Naive thymus-derived CD4-positive, alpha-beta T cell (primary cell): ENCODE results near the gene CSTPP1. TPM values are rescaled to one million over a fixed set of nuclear protein-coding genes. Genes with fewer than 3 reads are reported as not detected.

Experiments used
- ATAC-seq: fragments of 150-1000 bp; cut with Tn5 transposase; 2 replicates; pipeline ENCODE4 v1.10.0; 2021; ENCODE audit warnings: mild to moderate bottlenecking, moderate library complexity
- CTCF ChIA-PET: fragments of 350-600 bp; sonication (Branson Sonifier 250); formaldehyde crosslinking; loops from one replicate; lab custom pipeline; 2021; ENCODE audit warnings: antibody characterized with exemption; lab: Charles Lee
- POLR2A ChIA-PET: fragments of 350-600 bp; sonication (Branson Sonifier 250); formaldehyde crosslinking; loops from one replicate; lab custom pipeline; 2021; ENCODE audit warnings: antibody characterized with exemption, inconsistent platforms; lab: Charles Lee
- DNase-seq, 9 donors: peaks; one replicate each; pipeline versions ENCODE4 v3.0.0 to v3.0.0-alpha.2; 2020 to 2022; ENCODE audit warnings: mixed read lengths in 1 of 9
- H3K27ac ChIP-seq: one replicate; pipeline ENCODE4 v1.7.0; 2013; ENCODE audit warnings: mild to moderate bottlenecking, low read depth, low read length, moderate library complexity
- H3K27me3 ChIP-seq, 2 donors: one replicate each; pipeline ENCODE4 v1.7.0; 2013; ENCODE audit warnings: low read length in 2 of 2, mild to moderate bottlenecking in 2 of 2, moderate library complexity in 2 of 2; ENCODE audit not compliant: control insufficient read depth in 2 of 2, insufficient read depth in 2 of 2
- H3K36me3 ChIP-seq, 3 experiments: 1 replicate in 2 of 3; 2 replicates in 1 of 3; pipeline ENCODE4 v1.7.0; 2013; ENCODE audit warnings: low read length in 3 of 3, mild to moderate bottlenecking in 3 of 3, moderate library complexity in 1 of 3; ENCODE audit not compliant: insufficient read depth in 3 of 3, control insufficient read depth in 2 of 3
- H3K4me1 ChIP-seq, 2 donors: one replicate each; pipeline ENCODE4 v1.7.0; 2013; ENCODE audit warnings: low read length in 2 of 2, mild to moderate bottlenecking in 2 of 2, moderate library complexity in 1 of 2; ENCODE audit not compliant: control insufficient read depth in 2 of 2, insufficient read depth in 2 of 2
- H3K4me3 ChIP-seq: 2 replicates; pipeline ENCODE4 v1.7.0; 2013; ENCODE audit warnings: mild to moderate bottlenecking, low read length
- H3K9me3 ChIP-seq, 3 experiments: 1 replicate in 2 of 3; 2 replicates in 1 of 3; pipeline ENCODE4 v1.7.0; 2013; ENCODE audit warnings: low read length in 3 of 3; ENCODE audit not compliant: control insufficient read depth in 2 of 3
- H3K27ac Mint-ChIP-seq, 9 donors: one replicate each; pipeline ENCODE4 v1.8.0; 2020 to 2022; ENCODE audit warnings: mixed read lengths in 9 of 9, mild to moderate bottlenecking in 8 of 9, moderate library complexity in 5 of 9, inconsistent platforms in 2 of 9
- H3K27me3 Mint-ChIP-seq, 5 donors: one replicate each; pipeline ENCODE4 v1.8.0; 2021 to 2022; ENCODE audit warnings: mixed read lengths in 5 of 5, mild to moderate bottlenecking in 1 of 5
- H3K36me3 Mint-ChIP-seq, 5 donors: one replicate each; pipeline ENCODE4 v1.8.0; 2020 to 2022; ENCODE audit warnings: mixed read lengths in 5 of 5, mild to moderate bottlenecking in 3 of 5, inconsistent platforms in 1 of 5
- H3K4me1 Mint-ChIP-seq, 7 donors: one replicate each; pipeline ENCODE4 v1.8.0; 2020 to 2022; ENCODE audit warnings: mixed read lengths in 7 of 7, mild to moderate bottlenecking in 3 of 7, inconsistent platforms in 1 of 7
- H3K4me3 Mint-ChIP-seq, 10 donors: one replicate each; pipeline ENCODE4 v1.8.0; 2020 to 2022; ENCODE audit warnings: mild to moderate bottlenecking in 10 of 10, mixed read lengths in 10 of 10, moderate library complexity in 6 of 10, inconsistent platforms in 2 of 10
- H3K9me3 Mint-ChIP-seq, 11 donors: one replicate each; pipeline ENCODE4 v1.8.0; 2020 to 2022; ENCODE audit warnings: mixed read lengths in 11 of 11, mild to moderate bottlenecking in 4 of 11, inconsistent platforms in 1 of 11, moderate library complexity in 1 of 11
- intact Hi-C, 2 donors: fragments of 100-400 bp; cut with micrococcal nuclease; formaldehyde crosslinking; loops; one replicate each; pipeline ENCODE4 v1.15.1; 2023
- polyA plus RNA-seq, 2 donors: library from polyadenylated mRNA; unstranded; fragments of 300-500 nt; fragmentation: Illumina TruSeq; gene quantifications; one replicate each; pipeline ENCODE4 v1.2.3, GENCODE V29; 2021
- total RNA-seq, 6 experiments: library from RNA in 5 of 6; stranded (reverse) in 5 of 6; gene quantifications; 1 replicate in 5 of 6; 2 replicates in 1 of 6; pipeline ENCODE4 v1.2.3 and lab custom pipeline; 2021 to 2026

Gene CSTPP1
- total and polyA plus RNA-seq, 7 experiments from 2014 or later: 9.3 to 18.6 (median 16.1) TPM

DNA sequence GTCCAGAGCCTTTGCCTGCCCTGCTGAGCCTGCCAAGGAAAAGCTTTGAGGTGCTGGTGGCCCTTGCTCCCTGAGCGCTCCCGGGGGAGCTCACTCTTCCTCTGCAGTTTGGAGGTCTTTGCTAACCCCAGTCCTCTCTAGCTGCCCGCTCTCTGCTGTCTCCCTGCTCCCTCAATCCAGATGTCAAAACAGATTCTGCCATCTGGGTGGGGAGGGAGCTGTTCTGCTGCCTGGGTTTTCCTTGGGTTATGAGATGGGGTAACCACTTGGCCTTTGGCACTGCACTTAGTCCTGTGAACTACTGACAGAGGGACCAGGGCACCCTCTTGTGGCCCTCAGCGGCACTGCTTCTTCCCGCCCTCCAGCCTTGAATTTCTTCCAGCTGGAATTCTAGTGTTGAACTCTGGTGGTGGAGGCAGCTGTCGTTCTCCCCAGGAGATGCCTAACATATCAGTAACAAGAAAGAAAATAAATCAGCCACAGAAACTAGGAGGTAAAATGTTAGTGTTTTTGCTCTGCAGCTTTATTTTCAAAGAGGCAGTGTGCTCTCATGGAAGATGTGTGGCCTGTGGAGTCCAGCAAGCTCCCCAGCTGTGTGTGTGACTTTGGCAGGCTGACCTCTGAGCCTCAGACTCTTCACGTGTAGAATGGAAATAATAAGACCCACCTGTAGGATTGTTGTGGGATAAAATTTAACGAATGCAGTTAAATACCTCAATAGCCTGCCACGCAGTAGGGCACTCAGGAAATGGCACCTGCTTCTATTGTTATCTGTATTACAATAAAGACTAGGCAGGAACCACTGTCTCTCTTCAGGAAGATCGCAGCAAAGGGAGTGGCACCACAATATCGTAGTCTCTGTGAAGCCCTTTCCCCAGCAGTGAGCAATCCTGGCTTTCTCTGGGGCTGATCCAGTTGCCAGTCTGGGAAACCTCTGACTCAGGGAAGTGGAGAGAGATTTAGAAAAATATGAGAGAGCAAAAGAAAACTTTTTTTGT lies 216.7 kb downstream of the CSTPP1 start:
- Histone ChIP-seq H3K9me3 (no peaks in the 10 kb centered on the region), H3K27me3 (no peaks in the 10 kb centered on the region), H3K4me1 (peaks cover 25 to 40% of the 10 kb centered on the region in 2 donors), H3K36me3 (no peaks in the 10 kb centered on the region), H3K27ac (peak overlapping the region; percentile 21), H3K4me3 (peak overlapping the region; percentile 10)
- Mint-ChIP-seq H3K4me1 (peaks cover 23 to 50% (median 36%) of the 10 kb centered on the region in 7 donors), H3K27ac (peak overlapping the region in 8 of 9 donors; percentile 81 to 97 (median 90)), H3K27me3 (no peaks in the 10 kb centered on the region), H3K36me3 (peaks cover 0 to 4% (median 0%) of the 10 kb centered on the region in 5 donors), H3K4me3 (peak overlapping the region in 9 of 10 donors; percentile 60 to 84 (median 77)), H3K9me3 (no peaks in the 10 kb centered on the region)
- CTCF ChIA-PET: interaction anchor here (0.6 to 4.1 kb wide), 17 partner anchors 8 to 542 kb away, joined by 3 to 34 read pairs (median 4); partner anchors contain the start of gene CSTPP1
- intact Hi-C loops: loop anchor here (1.0 kb wide), 5 partner anchors 8 to 264 kb away; partner anchors contain the start of gene ARFGAP2 (in 1 of the 2)
- DNase-seq (peak; percentile 34 to 64 (median 52)), ATAC-seq (peak; percentile 80)
- POLR2A ChIA-PET: interaction anchor here (0.8 to 1.5 kb wide), 5 partner anchors 10 to 236 kb away, joined by 3 to 7 read pairs (median 5); partner anchors contain the start of genes CSTPP1 and DDB2

DNA sequence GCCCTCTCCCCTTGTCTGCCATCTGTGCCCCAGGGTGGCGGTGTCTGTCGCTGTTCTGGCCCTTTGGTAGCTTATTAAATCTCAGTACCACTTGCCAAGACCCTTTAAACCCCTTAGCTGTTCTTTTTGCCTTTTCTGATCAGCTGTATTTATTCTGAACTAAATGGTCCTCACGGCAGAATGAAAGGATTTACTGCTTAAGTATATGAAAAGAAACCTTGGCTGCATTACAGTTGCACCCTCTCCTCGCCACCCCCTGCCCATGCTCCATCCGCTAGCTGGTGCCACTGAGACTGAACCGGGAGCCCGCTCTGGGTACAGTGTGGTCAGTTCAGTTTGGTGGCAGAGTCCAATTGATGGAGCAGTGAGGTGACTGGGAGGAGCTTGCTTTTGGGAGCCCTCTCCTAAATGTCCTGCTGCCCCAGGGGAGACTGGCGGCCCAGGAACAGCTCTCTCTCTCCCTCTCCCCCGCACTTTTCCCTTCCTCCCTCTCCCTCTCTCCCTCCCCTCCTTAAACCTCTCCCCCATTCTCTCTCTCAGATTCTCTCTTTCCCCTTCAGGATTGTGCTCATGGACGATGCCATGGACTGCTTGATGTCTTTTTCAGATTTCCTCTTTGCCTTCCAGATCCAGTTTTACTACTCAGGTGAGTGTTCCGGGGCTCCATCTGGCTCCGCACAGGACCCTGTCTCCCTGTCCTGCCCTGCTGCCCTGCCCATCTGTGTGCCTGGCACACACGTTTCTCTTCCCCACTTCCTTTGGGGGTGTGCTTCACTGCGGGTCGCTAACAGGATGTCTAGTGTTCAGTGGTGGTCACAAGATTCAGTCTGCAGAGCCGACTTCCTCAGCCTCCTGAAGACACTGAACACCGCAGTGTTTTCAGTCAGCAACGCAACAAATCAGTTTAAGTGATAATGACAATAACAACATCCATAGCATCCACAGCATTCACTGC lies 218.3 kb downstream of the CSTPP1 start:
- Histone ChIP-seq H3K27ac (peak overlapping the region; percentile 40), H3K4me1 (peaks cover 25 to 40% of the 10 kb centered on the region in 2 donors), H3K4me3 (peak overlapping the region; percentile 25), H3K27me3 (no peaks in the 10 kb centered on the region), H3K9me3 (no peaks in the 10 kb centered on the region), H3K36me3 (no peaks in the 10 kb centered on the region)
- ATAC-seq (peak; percentile 78), DNase-seq (peak in 6 of 9 donors; percentile 49 to 61 (median 59))
- ChIA-PET POLR2A (interaction anchor here (0.5 to 1.7 kb wide), 9 partner anchors 8 to 822 kb away, joined by 3 to 6 read pairs (median 4); partner anchors contain the start of genes CSTPP1 and DDB2), CTCF (interaction anchor here (0.7 to 4.1 kb wide), 8 partner anchors 8 to 268 kb away, joined by 3 to 34 read pairs (median 6); partner anchors contain the start of gene CSTPP1)
- intact Hi-C loops: loop anchor here in 1 of 2 donors (1.0 kb wide), 1 partner anchor 219 kb away; the partner anchor contains the start of gene CSTPP1
- peaks cover 23 to 50% (median 36%) of the 10 kb centered on the region in 7 donors for H3K4me1 Mint-ChIP-seq
- H3K9me3 Mint-ChIP-seq: no peaks in the 10 kb centered on the region
- peak overlapping the region; percentile 60 to 90 (median 82) for H3K4me3 Mint-ChIP-seq
- no peaks in the 10 kb centered on the region for H3K27me3 Mint-ChIP-seq
- no peaks in the 10 kb centered on the region for H3K36me3 Mint-ChIP-seq
- peak overlapping the region; percentile 26 to 97 (median 94) for H3K27ac Mint-ChIP-seq

DNA sequence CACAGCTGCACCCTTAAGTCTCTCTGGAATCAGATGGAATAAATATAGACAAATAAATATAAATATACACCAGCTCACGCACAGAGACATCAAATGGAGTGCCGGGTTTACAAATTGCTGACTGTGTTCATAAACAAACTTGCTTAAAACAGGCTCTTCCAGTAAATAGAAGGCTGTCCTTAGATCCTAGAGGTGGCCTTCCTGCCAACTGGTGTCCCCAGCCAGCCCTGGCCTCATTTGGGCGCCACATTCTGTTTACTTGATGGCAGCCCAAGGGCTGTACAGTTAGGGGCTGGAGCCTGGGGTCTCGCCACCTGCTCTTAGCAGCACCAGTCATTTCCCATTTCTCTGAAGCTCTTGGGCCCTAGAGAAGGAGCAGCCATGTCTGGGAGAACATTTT lies 219.3 kb downstream of the CSTPP1 start:
- intact Hi-C loops: loop anchor here in 1 of 2 donors (1.0 kb wide), 1 partner anchor 220 kb away; the partner anchor contains the start of gene CSTPP1
- no peaks in the 10 kb centered on the region for H3K36me3 Mint-ChIP-seq
- ChIA-PET POLR2A (interaction anchor here (0.8 to 1.6 kb wide), 3 partner anchors 12 to 219 kb away, joined by 3 to 6 read pairs (median 4); partner anchors contain the start of genes CSTPP1 and DDB2), CTCF (interaction anchor here (4.1 kb wide), 1 partner anchor 263 kb away, joined by 34 read pairs; no protein-coding TSS in a partner anchor)
- no peak for DNase-seq
- peak overlapping the region in 8 of 9 donors; percentile 88 to 97 (median 94) for H3K27ac Mint-ChIP-seq
- peak overlapping the region; percentile 12 for H3K27ac ChIP-seq
- no peaks in the 10 kb centered on the region for H3K9me3 Mint-ChIP-seq
- no peaks in the 10 kb centered on the region for H3K27me3 Mint-ChIP-seq
- H3K27me3 ChIP-seq: no peaks in the 10 kb centered on the region
- H3K4me1 Mint-ChIP-seq: peaks cover 23 to 51% (median 36%) of the 10 kb centered on the region in 7 donors
- peaks cover 25 to 40% of the 10 kb centered on the region in 2 donors for H3K4me1 ChIP-seq
- no peak for ATAC-seq
- H3K4me3 ChIP-seq: no peak overlapping the region
- peak overlapping the region in 7 of 10 donors; percentile 78 to 90 (median 82) for H3K4me3 Mint-ChIP-seq
- no peaks in the 10 kb centered on the region for H3K9me3 ChIP-seq
- H3K36me3 ChIP-seq: no peaks in the 10 kb centered on the region

DNA sequence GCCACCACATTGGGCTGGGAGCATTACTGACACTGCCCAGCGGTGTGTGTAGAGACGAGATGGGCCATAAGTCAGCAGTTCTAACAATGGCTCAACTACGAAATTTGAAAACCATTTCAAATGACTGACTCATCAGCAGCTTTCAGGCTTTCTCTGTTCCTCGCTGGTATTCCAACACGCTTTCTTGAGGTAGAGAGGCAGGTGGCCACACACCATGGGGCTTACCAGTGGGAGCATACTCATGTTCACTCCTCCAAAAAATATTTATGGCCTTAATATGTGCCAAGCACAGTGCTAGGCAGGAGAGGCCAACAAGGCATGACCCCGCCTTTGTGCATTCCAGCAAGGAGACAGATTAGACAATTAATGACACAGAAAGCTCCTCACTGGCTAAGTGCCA lies 219.8 kb downstream of the CSTPP1 start:
- ChIA-PET CTCF (interaction anchor here (1.7 to 4.1 kb wide), 2 partner anchors 264 to 265 kb away, joined by 6 to 34 read pairs; no protein-coding TSS in a partner anchor), POLR2A (interaction anchor here (0.7 to 1.1 kb wide), 2 partner anchors 12 to 78 kb away, joined by 3 to 4 read pairs; no protein-coding TSS in a partner anchor)
- Mint-ChIP-seq H3K27ac (peak overlapping the region in 5 of 9 donors; percentile 4 to 92 (median 44)), H3K36me3 (no peaks in the 10 kb centered on the region), H3K27me3 (no peaks in the 10 kb centered on the region), H3K4me1 (peaks cover 23 to 54% (median 36%) of the 10 kb centered on the region in 7 donors), H3K9me3 (no peaks in the 10 kb centered on the region), H3K4me3 (no peak overlapping the region)
- intact Hi-C loops: no loop called here
- Histone ChIP-seq H3K27ac (no peak overlapping the region), H3K4me3 (no peak overlapping the region), H3K36me3 (no peaks in the 10 kb centered on the region), H3K27me3 (no peaks in the 10 kb centered on the region), H3K9me3 (no peaks in the 10 kb centered on the region), H3K4me1 (peaks cover 25 to 44% of the 10 kb centered on the region in 2 donors)
- DNase-seq: no peak
- no peak for ATAC-seq

DNA sequence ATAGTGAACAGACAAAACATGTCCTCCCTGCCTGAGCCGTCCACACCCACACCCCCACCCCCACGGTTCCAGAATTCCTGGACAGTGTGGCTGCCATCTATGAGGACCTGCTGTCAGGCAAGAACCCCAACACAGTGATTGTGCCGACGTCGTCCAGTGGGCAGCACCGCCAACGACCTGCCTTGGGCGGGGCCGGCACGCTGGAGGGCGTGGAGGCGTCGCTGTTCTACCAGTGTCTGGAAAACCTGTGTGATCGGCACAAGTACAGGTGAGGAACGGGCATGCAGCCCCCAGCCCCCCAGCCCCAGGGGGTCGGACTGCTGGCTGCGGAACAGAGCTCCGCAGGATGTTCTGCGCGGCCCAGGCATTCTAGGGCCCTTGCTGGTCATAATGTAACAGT lies 220.4 kb downstream of the CSTPP1 start:
- Mint-ChIP-seq H3K4me3 (no peak overlapping the region), H3K27ac (no peak overlapping the region), H3K27me3 (no peaks in the 10 kb centered on the region), H3K4me1 (peaks cover 23 to 49% (median 36%) of the 10 kb centered on the region in 7 donors), H3K9me3 (no peaks in the 10 kb centered on the region), H3K36me3 (no peaks in the 10 kb centered on the region)
- no peak for ATAC-seq
- ChIA-PET CTCF (interaction anchor here (0.6 to 1.7 kb wide), 2 partner anchors 266 to 532 kb away, joined by 3 to 6 read pairs; no protein-coding TSS in a partner anchor), POLR2A (interaction anchor here (0.7 kb wide), 1 partner anchor 78 kb away, joined by 3 read pairs; no protein-coding TSS in a partner anchor)
- DNase-seq: no peak
- Histone ChIP-seq H3K27ac (no peak overlapping the region), H3K4me1 (peaks cover 25 to 46% of the 10 kb centered on the region in 2 donors), H3K4me3 (no peak overlapping the region), H3K9me3 (no peaks in the 10 kb centered on the region), H3K36me3 (peaks cover 0 to 3% (median 0%) of the 10 kb centered on the region in 3 experiments), H3K27me3 (no peaks in the 10 kb centered on the region)
- intact Hi-C loops: no loop called here
